ENCODE results near the gene LRRC42. TPM values are rescaled to one million over a fixed set of nuclear protein-coding genes. Genes with fewer than 3 reads are reported as not detected.

LRRC42 gene
- total RNA-seq, 4 donors from 2014 or later = 18.7 to 24.3 (median 23.3) TPM

DNA sequence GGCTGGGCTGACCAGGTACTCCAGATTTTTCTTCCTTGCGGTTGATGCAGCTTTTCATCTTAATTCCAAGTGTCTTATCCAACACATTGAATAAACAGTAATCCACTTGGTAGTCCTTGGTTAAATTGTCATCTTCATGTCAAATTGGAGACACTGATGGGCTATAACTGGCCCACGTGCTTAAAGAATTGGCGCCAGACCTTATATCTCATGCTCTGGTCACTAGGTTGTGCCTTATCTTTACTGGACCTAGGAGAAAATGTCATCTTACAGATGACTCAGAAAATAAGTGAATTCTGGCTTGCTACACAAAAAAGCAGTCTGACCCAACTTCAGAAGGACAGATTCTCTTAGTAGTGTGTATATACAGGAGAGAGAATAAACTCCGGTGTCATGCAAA lies 16.2 kb downstream of the LRRC42 start:
- H3K4me1 ChIP-seq = peaks cover 0 to 5% (median 3%) of the 10 kb centered on the region in 3 donors
- no peak for TF ChIP-seq POLR2A (IDR thresholded peaks at IDR 0.05)
- TF ChIP-seq, protein P1, sequence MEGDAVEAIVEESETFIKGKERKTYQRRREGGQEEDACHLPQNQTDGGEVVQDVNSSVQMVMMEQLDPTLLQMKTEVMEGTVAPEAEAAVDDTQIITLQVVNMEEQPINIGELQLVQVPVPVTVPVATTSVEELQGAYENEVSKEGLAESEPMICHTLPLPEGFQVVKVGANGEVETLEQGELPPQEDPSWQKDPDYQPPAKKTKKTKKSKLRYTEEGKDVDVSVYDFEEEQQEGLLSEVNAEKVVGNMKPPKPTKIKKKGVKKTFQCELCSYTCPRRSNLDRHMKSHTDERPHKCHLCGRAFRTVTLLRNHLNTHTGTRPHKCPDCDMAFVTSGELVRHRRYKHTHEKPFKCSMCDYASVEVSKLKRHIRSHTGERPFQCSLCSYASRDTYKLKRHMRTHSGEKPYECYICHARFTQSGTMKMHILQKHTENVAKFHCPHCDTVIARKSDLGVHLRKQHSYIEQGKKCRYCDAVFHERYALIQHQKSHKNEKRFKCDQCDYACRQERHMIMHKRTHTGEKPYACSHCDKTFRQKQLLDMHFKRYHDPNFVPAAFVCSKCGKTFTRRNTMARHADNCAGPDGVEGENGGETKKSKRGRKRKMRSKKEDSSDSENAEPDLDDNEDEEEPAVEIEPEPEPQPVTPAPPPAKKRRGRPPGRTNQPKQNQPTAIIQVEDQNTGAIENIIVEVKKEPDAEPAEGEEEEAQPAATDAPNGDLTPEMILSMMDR (IDR thresholded peaks at IDR 0.05) = no peak
- WGBS, 2 donors = 96 to 100% methylated on average over 4 of the region's 4 CpGs
- intact Hi-C loops (cut with DNase I) = no loop called here
- no peaks in the 10 kb centered on the region for H3K27me3 ChIP-seq
- no peaks in the 10 kb centered on the region for H3K9me3 ChIP-seq
- no peak overlapping the region for H3K4me3 ChIP-seq
- peaks cover 13 to 94% (median 27%) of the 10 kb centered on the region in 3 donors for H3K36me3 ChIP-seq
- DNase-seq = no peak
- no peak overlapping the region for H3K27ac ChIP-seq

DNA sequence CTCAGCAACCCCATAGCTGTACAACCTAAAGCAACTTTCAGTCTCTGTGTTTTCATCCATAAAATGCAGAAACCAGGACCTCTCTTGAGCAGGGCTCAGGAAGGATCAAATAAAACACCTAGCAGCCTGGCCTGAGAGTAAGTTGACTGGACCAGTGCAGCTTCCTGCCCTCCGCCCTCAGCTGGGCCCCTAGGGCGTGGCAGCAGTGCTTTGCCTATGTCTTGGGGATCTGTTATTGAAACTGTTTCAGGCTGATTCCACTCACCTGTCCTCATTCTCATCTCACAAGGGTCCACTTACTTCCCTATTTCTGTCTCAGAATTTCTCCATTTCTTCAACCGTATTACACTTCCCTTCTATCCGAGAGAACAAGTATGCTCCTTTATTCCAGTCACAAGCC lies 17.3 kb downstream of the LRRC42 start:
- no peaks in the 10 kb centered on the region for H3K4me1 ChIP-seq
- no peak overlapping the region for H3K4me3 ChIP-seq
- no peak overlapping the region for H3K27ac ChIP-seq
- TF ChIP-seq, protein P1 (IDR thresholded peaks at IDR 0.05) = no peak
- TF ChIP-seq POLR2A (IDR thresholded peaks at IDR 0.05) = no peak
- intact Hi-C loops (cut with DNase I) = no loop called here
- no peaks in the 10 kb centered on the region for H3K9me3 ChIP-seq
- WGBS, 2 donors = 80 to 88% methylated on average over 4 of the region's 4 CpGs
- no peak for DNase-seq
- no peaks in the 10 kb centered on the region for H3K27me3 ChIP-seq
- peaks cover 13 to 98% (median 28%) of the 10 kb centered on the region in 3 donors for H3K36me3 ChIP-seq

DNA sequence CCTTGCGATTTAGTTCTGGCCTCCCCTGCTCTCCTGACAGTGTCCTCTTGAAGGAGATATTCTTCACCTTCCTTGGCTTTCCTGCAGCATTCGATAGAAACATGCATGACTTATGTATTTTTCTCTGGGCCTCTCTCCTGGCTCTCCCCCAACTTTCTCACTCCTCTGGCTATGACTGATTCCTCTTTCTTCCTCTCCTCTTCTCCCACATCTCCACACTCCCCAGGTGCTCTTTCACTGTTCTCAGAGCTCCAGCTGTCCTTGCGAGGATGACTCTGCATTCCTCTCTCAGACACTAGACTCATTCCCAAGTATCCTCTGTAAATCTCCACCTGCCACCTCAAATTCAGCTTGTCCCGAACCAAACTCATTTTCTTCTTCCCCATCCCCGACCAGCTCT lies 18.0 kb downstream of the LRRC42 start:
- TF ChIP-seq POLR2A (IDR thresholded peaks at IDR 0.05) = no peak
- TF ChIP-seq, protein P1 (IDR thresholded peaks at IDR 0.05) = no peak
- WGBS, 2 donors = 78 to 82% methylated on average over 5 of the region's 5 CpGs
- no peaks in the 10 kb centered on the region for H3K27me3 ChIP-seq
- H3K4me1 ChIP-seq = no peaks in the 10 kb centered on the region
- H3K36me3 ChIP-seq = peaks cover 13 to 98% (median 28%) of the 10 kb centered on the region in 3 donors
- no peak overlapping the region for H3K27ac ChIP-seq
- no peaks in the 10 kb centered on the region for H3K9me3 ChIP-seq
- no peak for DNase-seq
- intact Hi-C loops (cut with DNase I) = no loop called here
- no peak overlapping the region for H3K4me3 ChIP-seq

DNA sequence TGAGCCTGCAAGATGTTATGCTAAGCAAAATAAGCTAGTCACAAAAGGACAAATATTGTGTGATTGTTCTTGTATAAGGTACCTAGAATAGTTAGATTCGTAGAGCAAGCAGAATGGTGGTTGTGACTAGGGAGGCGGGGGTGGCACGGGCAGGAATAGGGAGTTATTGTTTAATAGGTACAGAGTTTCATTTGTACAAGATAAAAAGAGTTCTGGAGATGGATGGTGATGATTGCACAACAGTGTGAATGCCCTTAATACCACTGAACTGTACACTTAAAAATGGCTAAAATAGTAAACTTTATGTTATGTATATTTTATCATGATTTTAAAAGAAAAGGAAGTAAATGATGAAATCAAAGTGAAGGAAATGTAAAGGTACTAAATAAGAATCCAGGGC lies 20.6 kb downstream of the LRRC42 start:
- Histone ChIP-seq H3K9me3 (no peaks in the 10 kb centered on the region), H3K4me1 (no peaks in the 10 kb centered on the region), H3K27ac (no peak overlapping the region), H3K4me3 (no peak overlapping the region), H3K36me3 (peaks cover 13 to 100% (median 23%) of the 10 kb centered on the region in 3 donors), H3K27me3 (no peaks in the 10 kb centered on the region)
- intact Hi-C loops (cut with DNase I) = no loop called here
- WGBS, 2 donors = 90 to 92% methylated on average over 3 of the region's 3 CpGs
- no peak for TF ChIP-seq POLR2A (IDR thresholded peaks at IDR 0.05)
- TF ChIP-seq, protein P1 (IDR thresholded peaks at IDR 0.05) = no peak
- DNase-seq = no peak

DNA sequence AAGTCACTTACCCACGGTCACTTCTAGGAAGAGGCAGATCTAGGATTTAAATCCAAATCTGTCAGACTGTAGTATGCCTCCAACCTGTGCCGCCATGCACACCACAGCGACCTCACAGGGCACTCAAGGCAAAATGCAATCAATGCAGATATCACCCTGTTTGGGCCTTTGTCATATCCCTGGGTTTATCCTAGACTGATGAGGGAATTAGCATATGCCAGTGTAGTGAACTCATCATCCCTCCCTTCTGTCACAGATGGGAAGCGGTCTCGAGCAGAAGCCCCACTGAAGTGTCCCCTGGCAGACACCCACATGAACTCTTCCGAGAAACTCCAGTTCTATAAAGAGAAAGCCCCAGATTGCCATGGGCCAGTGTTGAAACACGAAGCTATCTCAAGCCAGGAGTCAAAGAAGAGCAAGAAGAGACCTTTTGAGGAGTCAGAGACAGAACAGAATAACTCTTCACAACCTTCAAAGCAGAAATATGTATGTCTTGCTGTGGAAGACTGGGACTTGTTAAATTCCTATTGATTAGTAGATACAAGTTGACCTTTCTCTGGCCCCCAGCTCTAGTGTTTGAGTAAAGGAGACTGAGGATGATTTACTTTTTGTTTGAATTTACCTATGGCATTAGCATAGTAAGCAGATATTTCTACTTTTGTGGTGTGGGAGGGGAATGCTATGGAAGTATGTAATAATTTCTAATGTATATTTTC lies 21.4 kb downstream of the LRRC42 start:
- intact Hi-C loops (cut with DNase I) = no loop called here
- 88 to 90% methylated on average over 6 to 7 of the region's 7 CpGs for WGBS, 2 donors

More for the DNA sequence above, 21.4 kb downstream of the LRRC42 start:
- no peak for DNase-seq
- no peaks in the 10 kb centered on the region for H3K27me3 ChIP-seq
- H3K4me1 ChIP-seq = no peaks in the 10 kb centered on the region
- H3K27ac ChIP-seq = no peak overlapping the region
- H3K4me3 ChIP-seq = no peak overlapping the region
- TF ChIP-seq, protein P1 (IDR thresholded peaks at IDR 0.05) = no peak
- TF ChIP-seq POLR2A (IDR thresholded peaks at IDR 0.05) = no peak
- H3K36me3 ChIP-seq = peaks cover 9 to 99% (median 17%) of the 10 kb centered on the region in 3 donors
- no peaks in the 10 kb centered on the region for H3K9me3 ChIP-seq

Data from esophagus squamous epithelium (tissue), 5 donors.